NCI-H2107 treated with DMSO at 0.1 percent for 48 hours (cell line): ENCODE results near the gene ZBTB5.

Experiments
- DNase-seq: peaks from one replicate; lab custom pipeline; 2025; ENCODE audit not compliant: unreplicated experiment; lab: John Stamatoyannopoulos, UW

The ZBTB5 gene

GRCh38 chr9:37425298-37425752, 39.9 kb downstream of the ZBTB5 start:
- no peak for DNase-seq

GRCh38 chr9:37424686-37425297, 40.5 kb downstream of the ZBTB5 start:
- no peak for DNase-seq

GRCh38 chr9:37424204-37424685, 41.0 kb downstream of the ZBTB5 start:
- no peak for DNase-seq

- no peak for DNase-seq
Observed at GRCh38 chr9:37423508-37423907, 41.7 kb downstream of the ZBTB5 start.

- peak; percentile 56 for DNase-seq
Observed at GRCh38 chr9:37422289-37423104, 42.8 kb downstream of the ZBTB5 start, which contains the start of gene GRHPR. Gene GRHPR (plus strand): TSS chr9:37422696. CDS start chr9:37422751, 55 bp downstream.

- no peak for DNase-seq
Observed at GRCh38 chr9:37421914-37422288, 43.3 kb downstream of the ZBTB5 start.

GRCh38 chr9:37420271-37421215, 44.7 kb downstream of the ZBTB5 start:
- DNase-seq: no peak

- no peak for DNase-seq
Observed at GRCh38 chr9:37419204-37419603, 46.0 kb downstream of the ZBTB5 start.

- DNase-seq: no peak
Observed at GRCh38 chr9:37417857-37418618, 47.2 kb downstream of the ZBTB5 start.

- no peak for DNase-seq
Observed at GRCh38 chr9:37417252-37417803, 47.9 kb downstream of the ZBTB5 start.

- peak; percentile 52 for DNase-seq
Observed at GRCh38 chr9:37415011-37415719, 50.1 kb downstream of the ZBTB5 start.

- DNase-seq: no peak
Observed at GRCh38 chr9:37414503-37414943, 50.7 kb downstream of the ZBTB5 start.

GRCh38 chr9:37413311-37413710, 51.9 kb downstream of the ZBTB5 start:
- no peak for DNase-seq

GRCh38 chr9:37412431-37413151, 52.7 kb downstream of the ZBTB5 start:
- DNase-seq: no peak

- no peak for DNase-seq
Observed at GRCh38 chr9:37410969-37411785, 54.1 kb downstream of the ZBTB5 start.

- DNase-seq: no peak
Observed at GRCh38 chr9:37410354-37410861, 54.8 kb downstream of the ZBTB5 start.

GRCh38 chr9:37408933-37409710, 56.1 kb downstream of the ZBTB5 start:
- DNase-seq: no peak
